Stimulated activated CD4-positive, alpha-beta T cell treated with anti-CD3 and anti-CD28 coated beads, Interleukin-1b, Interleukin-23, amount 100 ng/mL, for 4 hours (primary cell): ENCODE data around the gene P4HB.
"Not testable (repeated sequence)": the region's sequence is repeated elsewhere in the genome, so short reads cannot be mapped to it uniquely, and the experiment has no call there.

Experiments used
- DNase-seq, 2 donors: peaks; one replicate each; pipeline ENCODE4 v3.0.0-alpha.2; 2020; ENCODE audit warnings: low read depth in 2 of 2

P4HB gene

DNA sequence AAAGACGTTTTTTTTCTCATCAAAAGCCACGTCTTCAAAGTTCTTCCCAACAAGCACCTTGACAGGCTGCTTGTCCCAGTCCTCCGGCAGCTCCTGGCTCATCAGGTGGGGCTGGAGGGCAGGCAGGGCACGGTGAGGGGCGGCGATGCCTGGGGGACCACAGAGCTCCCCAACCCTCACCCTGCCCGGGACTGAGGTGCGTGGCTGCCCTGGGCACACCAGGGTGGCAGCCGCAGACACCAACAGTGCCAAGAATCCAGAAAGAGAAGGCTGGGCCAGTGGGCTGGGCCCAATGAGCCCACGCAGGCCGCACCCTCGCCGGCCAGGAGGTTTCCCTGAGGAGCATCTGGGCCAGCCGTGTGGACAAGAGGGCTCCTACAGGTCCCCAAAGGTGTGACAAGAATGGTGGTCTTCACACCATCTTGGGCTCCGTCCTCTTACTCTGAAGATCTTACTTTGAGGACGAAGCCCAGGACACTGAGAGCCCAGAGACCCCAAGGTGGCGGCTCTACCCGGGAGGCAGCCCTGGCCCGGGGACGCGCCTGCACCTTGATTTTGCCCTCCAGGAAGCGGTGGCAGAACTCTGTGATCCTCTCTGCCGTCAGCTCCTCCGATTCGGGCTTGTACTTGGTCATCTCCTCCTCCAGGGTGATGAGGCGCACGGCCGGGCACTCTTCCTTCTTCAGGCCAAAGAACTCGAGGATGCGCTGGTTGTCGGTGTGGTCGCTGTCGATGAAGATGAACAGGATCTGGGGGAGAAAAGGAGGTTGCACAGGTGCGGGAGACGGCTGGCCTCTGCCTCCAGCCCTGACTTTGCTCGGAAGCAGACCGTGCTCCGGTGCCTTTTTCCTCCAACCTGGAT lies 14.2 kb downstream of the P4HB start:
- no peak for DNase-seq

GRCh38 chr17:81845361-81845760 lies 15.0 kb downstream of the P4HB start:
- no peak for DNase-seq

GRCh38 chr17:81844887-81845286 lies 15.4 kb downstream of the P4HB start:
- DNase-seq, result no peak

- DNase-seq, result no peak
Measured at GRCh38 chr17:81844327-81844851, 15.9 kb downstream of the P4HB start.

DNA sequence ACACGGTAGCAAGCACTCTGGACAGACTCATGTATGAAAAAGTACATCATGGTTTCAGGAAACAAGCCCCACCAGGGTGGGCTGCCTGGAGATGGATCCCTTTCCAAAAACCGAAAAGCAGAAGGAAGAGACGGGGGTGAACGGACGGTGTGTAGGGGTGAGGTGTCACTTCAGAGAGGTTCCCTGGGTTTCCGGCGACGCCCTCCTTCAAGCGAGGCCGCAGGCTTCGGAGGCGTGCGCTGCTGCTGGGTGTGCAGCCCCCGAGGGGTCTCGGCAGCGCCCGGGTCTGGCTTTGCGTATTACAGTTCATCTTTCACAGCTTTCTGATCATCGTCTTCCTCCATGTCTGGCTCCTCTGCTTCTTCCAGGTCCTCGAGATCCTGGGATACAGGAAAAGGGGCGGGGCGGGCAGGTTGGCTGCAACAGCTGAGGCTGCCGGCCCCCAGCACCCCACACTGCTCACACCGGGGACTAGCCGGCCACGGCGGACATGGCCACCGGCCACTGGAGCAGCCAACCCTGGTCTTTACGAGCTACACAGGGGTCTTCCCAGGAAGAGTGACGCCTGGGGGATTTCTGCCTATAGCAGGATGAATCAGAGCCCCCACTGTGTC lies 16.5 kb downstream of the P4HB start:
- DNase-seq, result no peak

DNA sequence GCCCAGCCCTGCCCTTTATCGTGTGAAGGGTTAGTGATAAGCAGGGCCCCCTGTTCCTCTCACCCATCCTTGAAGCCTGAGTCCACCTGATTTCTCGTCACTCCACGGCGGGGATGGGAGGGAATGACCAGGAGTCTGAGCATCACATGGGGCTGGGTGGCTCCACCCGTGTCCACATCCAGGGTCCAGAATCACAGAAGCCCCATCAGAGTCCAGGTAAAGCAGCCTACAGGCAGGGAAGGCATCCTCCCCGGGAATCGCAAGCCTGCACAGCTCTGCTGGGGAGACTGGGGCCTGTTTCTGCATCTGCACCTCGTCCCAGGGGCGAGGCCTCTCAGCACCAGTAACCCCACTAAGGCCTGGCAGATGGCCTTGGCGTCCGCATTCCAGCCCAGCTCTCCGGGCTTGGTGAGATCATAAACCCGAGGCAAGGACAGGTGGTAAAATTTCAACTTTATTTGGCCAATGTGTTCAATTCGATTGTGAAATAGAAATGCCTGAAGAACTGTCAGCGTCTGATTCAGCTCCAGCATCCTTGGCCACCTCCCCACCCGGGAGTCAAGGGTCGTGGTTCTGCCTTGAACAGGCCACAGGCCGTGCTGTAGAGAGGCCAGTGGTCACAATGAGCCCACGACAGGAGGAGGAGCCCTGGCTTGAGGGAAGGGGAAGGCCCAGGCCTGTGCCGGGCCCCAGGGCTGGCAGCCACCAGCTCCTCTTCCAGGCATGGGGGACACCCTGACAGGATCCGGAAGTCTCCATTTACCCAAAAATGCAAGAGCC lies 17.4 kb downstream of the P4HB start:
- no peak for DNase-seq

- DNase-seq, result no peak
Measured at GRCh38 chr17:81842378-81842724, 18.0 kb downstream of the P4HB start.

DNA sequence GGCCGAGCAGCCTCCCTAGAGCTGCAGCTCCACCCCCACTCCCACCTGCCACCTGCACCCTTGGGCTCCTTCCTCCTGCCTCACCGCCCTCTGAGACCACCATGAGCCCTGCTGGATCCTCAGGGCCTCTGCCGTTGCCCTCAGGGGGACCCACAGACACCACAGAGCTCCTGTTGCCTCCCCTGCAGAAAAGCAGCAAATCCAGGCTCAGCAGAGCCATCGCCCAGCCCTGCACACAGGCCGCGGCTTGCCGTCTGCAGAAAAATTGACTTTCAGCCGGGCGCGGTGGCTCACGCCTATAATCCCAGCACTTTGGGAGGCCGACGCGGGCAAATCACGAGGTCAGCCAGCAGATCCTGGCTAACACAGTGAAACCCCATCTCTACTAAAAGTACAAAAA lies 18.5 kb downstream of the P4HB start:
- no peak for DNase-seq

DNA sequence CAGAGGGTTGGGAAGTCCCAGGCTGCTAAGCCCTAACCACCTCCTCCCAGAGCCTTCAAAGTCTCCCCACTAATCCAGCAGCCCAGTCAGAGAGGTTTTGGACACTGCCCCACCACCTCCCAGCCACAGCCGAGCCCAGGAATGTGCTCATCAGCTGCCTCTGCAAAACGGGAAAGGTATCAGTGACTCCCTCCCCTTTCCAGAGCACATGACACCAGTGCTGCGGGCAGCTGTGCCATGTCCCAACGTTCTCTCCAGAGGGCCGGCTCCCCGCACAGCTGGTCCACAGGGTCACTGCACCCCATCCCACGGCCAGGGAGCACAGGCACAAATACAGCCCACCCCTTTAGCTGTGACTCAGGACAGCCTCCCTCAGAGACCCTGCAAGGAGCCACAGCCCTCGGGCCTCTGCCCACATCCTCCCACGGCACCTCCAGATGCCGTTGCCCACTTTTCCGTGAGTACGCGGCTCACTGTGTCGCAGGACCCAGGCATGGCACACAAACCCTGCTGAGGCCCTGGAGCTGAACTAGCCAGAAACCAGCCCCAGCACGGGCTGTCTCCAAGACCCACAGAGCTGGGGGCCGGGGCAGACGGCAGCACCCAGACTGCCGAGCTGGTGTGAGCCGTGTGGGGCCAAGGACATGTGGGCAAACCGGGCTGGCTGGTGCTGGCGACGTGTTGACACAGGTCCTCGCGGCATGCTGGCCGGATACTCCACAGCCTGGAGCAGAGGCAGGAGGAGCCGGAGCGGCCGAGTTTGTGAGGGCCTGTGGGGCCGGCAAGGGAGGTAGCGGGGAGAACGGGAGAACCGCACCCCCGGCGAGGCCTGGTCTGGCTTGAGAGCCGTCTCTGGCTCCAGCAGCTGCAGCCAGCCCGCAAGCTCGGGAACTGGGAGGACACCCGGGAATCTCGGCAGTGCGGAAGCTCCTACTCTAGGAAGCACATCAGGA lies 19.2 kb downstream of the P4HB start:
- DNase-seq, result no peak

DNA sequence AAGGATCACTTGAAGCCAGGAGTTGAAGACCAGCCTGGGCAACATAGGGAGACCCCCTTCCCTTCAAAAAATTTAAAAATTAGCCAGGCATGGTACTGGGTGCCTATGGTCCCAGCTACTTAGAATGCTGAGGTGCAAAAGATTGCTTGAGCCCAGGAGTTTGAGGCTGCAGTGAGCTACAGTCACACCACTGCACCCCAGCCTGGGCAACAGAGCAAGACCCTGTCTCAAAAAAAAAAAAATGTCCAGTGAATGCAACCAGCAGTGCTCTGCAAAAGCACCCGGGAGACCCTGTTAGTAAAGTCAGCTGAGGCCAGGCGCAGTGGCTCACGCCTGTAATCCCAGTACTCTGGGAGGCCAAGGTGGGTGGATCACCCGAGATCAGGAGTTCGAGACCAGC lies 20.3 kb downstream of the P4HB start:
- DNase-seq, result not testable (repeated sequence)

DNA sequence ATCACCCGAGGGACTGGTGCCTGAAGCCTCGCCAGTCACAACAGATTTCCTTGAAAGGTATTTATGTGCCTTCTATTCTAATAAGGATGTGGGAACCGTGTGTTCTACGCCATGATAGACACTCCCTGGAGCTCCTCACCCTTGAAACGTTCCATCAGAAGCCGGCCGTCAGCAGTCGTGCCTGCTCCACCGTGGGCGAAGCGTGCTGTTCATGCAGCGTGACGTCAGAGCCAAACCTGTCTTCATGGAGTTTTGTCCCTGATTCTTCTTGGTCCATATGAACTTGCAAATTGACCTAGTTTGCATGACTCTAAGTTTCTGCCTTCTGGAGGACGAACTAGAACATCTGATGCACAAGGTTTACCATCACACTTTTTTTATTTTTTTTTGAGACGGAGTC lies 21.0 kb downstream of the P4HB start:
- no peak for DNase-seq

- no peak for DNase-seq
Measured at GRCh38 chr17:81838753-81839255, 21.5 kb downstream of the P4HB start.

DNA sequence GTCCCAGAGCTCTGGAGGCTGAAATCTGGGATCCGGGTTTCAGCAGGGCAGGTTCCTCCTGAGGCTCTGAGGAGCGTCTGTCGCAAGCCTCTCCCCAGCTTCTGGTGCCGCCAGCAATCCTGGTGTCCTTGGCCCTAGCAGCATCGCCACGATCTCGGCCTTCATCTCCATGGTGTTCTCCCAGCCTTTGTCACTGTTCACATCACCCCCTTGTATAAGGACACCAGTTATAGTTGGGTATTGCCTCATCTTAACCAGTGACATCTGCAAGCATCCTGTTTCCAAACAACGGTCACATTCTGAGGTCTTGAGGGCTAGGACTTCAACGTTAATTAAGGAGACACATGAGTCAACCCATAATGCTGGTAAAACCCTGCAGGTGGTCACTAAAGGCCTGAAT lies 22.7 kb downstream of the P4HB start:
- DNase-seq, result no peak

GRCh38 chr17:81834831-81835267 lies 25.5 kb downstream of the P4HB start, which contains the start of gene PPP1R27:
Gene PPP1R27, minus strand, starts transcription at chr17:81835050. Its CDS starts 97 bp downstream, at chr17:81834953.
- DNase-seq, result no peak

GRCh38 chr17:81833921-81834830 lies 26.2 kb downstream of the P4HB start:
- DNase-seq, result no peak

GRCh38 chr17:81833160-81833920 lies 27.0 kb downstream of the P4HB start, which contains the start of gene MCRIP1:
Gene MCRIP1, minus strand, starts transcription at chr17:81833291. Its CDS starts 8,785 bp downstream, at chr17:81824506.
- peak; percentile 91 to 96 for DNase-seq

- DNase-seq, result peak; percentile 34 to 38
Measured at GRCh38 chr17:81832608-81833159, 27.7 kb downstream of the P4HB start.

DNA sequence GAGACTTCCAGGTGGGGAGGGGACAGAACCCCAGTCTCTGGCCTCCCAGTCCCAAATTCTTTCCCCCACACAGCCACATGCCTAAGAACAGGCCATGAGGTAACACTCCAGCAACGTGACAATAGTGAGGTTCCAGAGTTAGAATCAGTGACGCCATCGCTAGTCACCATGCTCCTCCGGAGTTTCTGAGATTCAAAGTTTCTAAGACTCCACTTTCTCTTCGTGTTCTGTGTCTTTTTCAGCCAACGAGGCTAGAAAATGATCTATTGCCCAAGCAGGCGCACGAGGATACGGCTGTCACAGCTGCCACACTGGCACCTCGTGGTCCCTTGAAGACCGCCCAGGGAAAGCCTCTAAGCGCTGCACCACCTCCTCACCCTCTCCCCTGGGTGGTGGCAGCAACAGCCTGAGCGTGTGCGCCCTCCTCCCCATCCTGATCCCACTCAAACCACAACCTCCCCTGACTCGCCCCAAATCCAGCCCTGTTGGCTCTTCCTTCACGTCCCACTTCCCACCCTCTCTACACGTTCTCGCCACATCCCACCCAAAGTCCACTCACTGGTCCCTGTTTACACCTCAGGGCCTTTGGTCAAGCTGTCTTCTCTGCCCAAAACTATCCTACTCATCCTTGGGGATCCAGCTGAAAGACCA lies 28.3 kb downstream of the P4HB start:
- peak; percentile 29 to 31 for DNase-seq
